IMR-90 (cell line): ENCODE results near the gene GGTA1. TPM values are rescaled to one million over a fixed set of nuclear protein-coding genes. Genes with fewer than 3 reads are reported as not detected.
"Not testable (repeated sequence)": the region's sequence is repeated elsewhere in the genome, so short reads cannot be mapped to it uniquely, and the experiment has no call there.

Experiments used
- ATAC-seq: fragments of 200-7000 bp; cut with Tn5 transposase; 2 replicates; pipeline ENCODE4 v1.9.1; 2020; ENCODE audit warnings: low read depth, mild to moderate bottlenecking, moderate library complexity
- BruUV-seq: library from RNA; stranded (reverse); fragments of 400-500 nt; replicated peaks from 2 replicates; lab custom pipeline; 2021; lab: Mats Ljungman, UMichigan
- CTCF ChIA-PET: fragments of 300-600 bp; formaldehyde crosslinking; extraction: SDS; loops from one replicate; lab custom pipeline; 2021; ENCODE audit warnings: antibody characterized with exemption; lab: Yijun Ruan, JAX
- POLR2A ChIA-PET: fragments of 300-600 bp; sonication (Branson Sonifier 250); formaldehyde crosslinking; loops from one replicate; lab custom pipeline; 2022; ENCODE audit warnings: antibody characterized with exemption; ENCODE audit not compliant: unreplicated experiment; lab: Charles Lee
- DNase-seq: peaks from one replicate; pipeline ENCODE4 v3.0.0; 2013
- H2AFZ ChIP-seq: replicated peaks from 2 replicates; pipeline ENCODE3; 2013; ENCODE audit warnings: low read length, mild to moderate bottlenecking; ENCODE audit not compliant: poor library complexity
- H2AK5ac ChIP-seq: 2 replicates; pipeline ENCODE4 v1.6.1; 2013; ENCODE audit warnings: low read depth, low read length, inconsistent platforms
- H2AK9ac ChIP-seq: replicated peaks from 2 replicates; pipeline ENCODE3; 2013; ENCODE audit warnings: mild to moderate bottlenecking, low read depth, low read length, moderate library complexity; ENCODE audit not compliant: poor library complexity
- H2BK120ac ChIP-seq: 2 replicates; pipeline ENCODE4 v1.6.1; 2013; ENCODE audit warnings: low read depth, low read length, inconsistent platforms
- H2BK15ac ChIP-seq: 3 replicates; pipeline ENCODE4 v1.6.1; 2013; ENCODE audit warnings: low read depth, low read length, inconsistent platforms
- H2BK20ac ChIP-seq: 2 replicates; pipeline ENCODE4 v1.6.1; 2013; ENCODE audit warnings: low read depth, mild to moderate bottlenecking, inconsistent platforms, low read length, moderate library complexity
- H2BK5ac ChIP-seq: 2 replicates; pipeline ENCODE4 v1.6.1; 2013; ENCODE audit warnings: mild to moderate bottlenecking, low read depth, low read length, inconsistent platforms; ENCODE audit not compliant: poor library complexity, severe bottlenecking
- H3K14ac ChIP-seq: replicated peaks from 2 replicates; pipeline ENCODE4 v1.6.1; 2013; ENCODE audit warnings: low read depth, low read length, inconsistent platforms
- H3K18ac ChIP-seq: 2 replicates; pipeline ENCODE4 v1.6.1; 2013; ENCODE audit warnings: low read depth, low read length, control low read depth
- H3K23ac ChIP-seq: 2 replicates; pipeline ENCODE4 v1.6.1; 2013; ENCODE audit warnings: low read depth, low read length, inconsistent platforms
- H3K27ac ChIP-seq: 2 replicates; pipeline ENCODE4 v1.5.1; 2013; ENCODE audit warnings: mild to moderate bottlenecking, control low read depth, low read length; ENCODE audit not compliant: insufficient read depth
- H3K27me3 ChIP-seq: 2 replicates; pipeline ENCODE4 v1.6.1; 2013; ENCODE audit warnings: low read length; ENCODE audit not compliant: control insufficient read depth, insufficient read depth
- H3K36me3 ChIP-seq: 2 replicates; pipeline ENCODE4 v1.6.1; 2013; ENCODE audit warnings: low read length, mixed read lengths; ENCODE audit not compliant: control insufficient read depth, insufficient read depth
- H3K4ac ChIP-seq: 2 replicates; pipeline ENCODE4 v1.6.1; 2013; ENCODE audit warnings: low read depth, low read length, inconsistent platforms
- H3K4me1 ChIP-seq: 2 replicates; pipeline ENCODE4 v1.6.1; 2013; ENCODE audit warnings: low read length, mixed read lengths; ENCODE audit not compliant: control insufficient read depth, insufficient read depth
- H3K4me2 ChIP-seq: 2 replicates; pipeline ENCODE4 v1.6.1; 2013; ENCODE audit warnings: low read depth, mild to moderate bottlenecking, control low read depth, low read length, moderate library complexity
- H3K4me3 ChIP-seq: 2 replicates; pipeline ENCODE4 v1.5.1; 2013; ENCODE audit warnings: low read depth, mild to moderate bottlenecking, control low read depth, low read length, moderate library complexity; ENCODE audit not compliant: insufficient read depth
- H3K56ac ChIP-seq: 2 replicates; pipeline ENCODE4 v1.6.1; 2013; ENCODE audit warnings: low read length, inconsistent platforms; ENCODE audit not compliant: insufficient read depth; ENCODE audit errors: extremely low read depth
- H3K79me1 ChIP-seq, 2 experiments: 2 replicates each; pipeline ENCODE4 v1.6.1; 2013; ENCODE audit warnings: low read length in 2 of 2, inconsistent platforms in 1 of 2, low read depth in 1 of 2
- H3K9ac ChIP-seq: 2 replicates; pipeline ENCODE4 v1.6.1; 2013; ENCODE audit warnings: low read depth, low read length, control low read depth
- H3K9me1 ChIP-seq: 2 replicates; pipeline ENCODE4 v1.6.1; 2013; ENCODE audit warnings: low read length, inconsistent platforms; ENCODE audit not compliant: insufficient read depth
- H3K9me3 ChIP-seq: 2 replicates; pipeline ENCODE4 v1.6.1; 2013; ENCODE audit warnings: low read length; ENCODE audit not compliant: control insufficient read depth, insufficient read depth
- H4K20me1 ChIP-seq: 2 replicates; pipeline ENCODE4 v1.6.1; 2013; ENCODE audit warnings: low read length, inconsistent platforms; ENCODE audit not compliant: insufficient read depth
- H4K5ac ChIP-seq: 2 replicates; pipeline ENCODE4 v1.6.1; 2013; ENCODE audit warnings: mild to moderate bottlenecking, low read depth, low read length, control low read depth
- H4K8ac ChIP-seq, 2 experiments: 2 replicates each; pipeline ENCODE4 v1.6.1; 2013; ENCODE audit warnings: low read depth in 2 of 2, low read length in 2 of 2, control low read depth in 1 of 2, inconsistent platforms in 1 of 2
- H4K91ac ChIP-seq: 2 replicates; pipeline ENCODE4 v1.6.1; 2013; ENCODE audit warnings: low read depth, low read length, inconsistent platforms; ENCODE audit not compliant: insufficient read depth
- WGBS, 2 experiments: methylation state at CpG; one replicate each; pipeline versions ENCODE4 v1.1.5 to v1.1.7; 2013; ENCODE audit warnings: missing lambda C conversion rate in 2 of 2; ENCODE audit not compliant: insufficient read length in 1 of 2; ENCODE audit errors: extremely low coverage in 2 of 2; 5-methylcytosine and 5-hydroxymethylcytosine counted together
- dilution Hi-C: fragments of 300-500 bp; cut with HindIII; formaldehyde crosslinking; loops from one replicate; pipeline ENCODE4 v1.14.3; 2018; ENCODE audit warnings: low sequenced_read_pairs; ENCODE audit not compliant: unreplicated experiment
- in situ Hi-C: fragments of 300-500 bp; cut with MboI; formaldehyde crosslinking; loops from 3 replicates; pipeline ENCODE4 v1.14.3; 2019; ENCODE audit warnings: low sequenced_read_pairs, inconsistent platforms, mixed read lengths
- intact Hi-C: fragments of 100-400 bp; cut with micrococcal nuclease; formaldehyde crosslinking; loops from 2 replicates; pipeline ENCODE4 v1.10.0; 2022
- polyA plus RNA-seq, 3 experiments: library from polyadenylated mRNA; depleted of rRNA; stranded (reverse); fragments of >200 nt; gene quantifications; 2 replicates each; pipeline ENCODE4 v1.2.3, GENCODE V29; 2012; ENCODE audit warnings: low replicate concordance in 1 of 3
- total RNA-seq: library from RNA; depleted of rRNA; stranded (reverse); fragments of >200 nt; gene quantifications from 2 replicates; pipeline ENCODE4 v1.2.3, GENCODE V29; 2012

The GGTA1 gene
- total and polyA plus RNA-seq, 2 of the 4 experiments (the other 2 are of a cell fraction) = not detected

DNA sequence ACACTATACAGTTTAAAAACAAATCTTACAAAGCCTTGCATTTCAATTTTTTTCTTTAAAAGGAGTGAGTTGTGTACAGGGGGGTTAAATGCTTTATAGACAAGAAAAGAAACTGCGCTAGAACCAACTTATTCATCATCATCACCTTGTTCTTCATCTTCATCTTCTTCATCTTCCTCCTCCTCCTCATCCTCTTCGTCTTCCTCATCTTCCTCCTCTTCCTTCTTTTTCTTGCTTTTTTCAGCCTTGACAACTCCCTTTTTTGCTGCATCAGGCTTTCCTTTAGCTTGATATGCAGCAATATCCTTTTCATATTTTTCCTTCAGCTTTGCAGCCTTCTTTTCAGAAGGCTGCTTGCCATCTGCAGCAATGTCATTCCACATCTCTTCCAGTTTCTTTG, 20.0 kb upstream of the GGTA1 start:
- H2BK20ac ChIP-seq, H2BK5ac ChIP-seq, DNase-seq, in situ Hi-C loops, H3K4ac ChIP-seq, H3K18ac ChIP-seq, H2AK9ac ChIP-seq, dilution Hi-C loops, H3K14ac ChIP-seq, intact Hi-C loops, POLR2A ChIA-PET, H3K9me3 ChIP-seq, BruUV-seq, H3K9me1 ChIP-seq, H4K91ac ChIP-seq, H2BK120ac ChIP-seq, H3K36me3 ChIP-seq, H3K23ac ChIP-seq, H3K27ac ChIP-seq, H2AK5ac ChIP-seq, H3K79me1 ChIP-seq, H3K56ac ChIP-seq, H3K9ac ChIP-seq, H2AFZ ChIP-seq, H3K4me3 ChIP-seq, H2BK15ac ChIP-seq, H4K20me1 ChIP-seq, ATAC-seq, H4K5ac ChIP-seq, H3K4me2 ChIP-seq, H3K4me1 ChIP-seq, H4K8ac ChIP-seq: not testable (repeated sequence)
- CTCF ChIA-PET = interaction anchor here (1.0 kb wide), 1 partner anchor 14 kb away, joined by 3 read pairs; no protein-coding TSS in a partner anchor
- whole genome bisulfite sequencing, 2 experiments = 57 to 100% methylated on average over 1 of the region's 2 CpGs
- peaks cover 29% of the 10 kb centered on the region for H3K27me3 ChIP-seq
